ENCODE results near the gene RALGDS. TPM values are rescaled to one million over a fixed set of nuclear protein-coding genes. Genes with fewer than 3 reads are reported as not detected.

The RALGDS gene
- total RNA-seq, 6 experiments from 2014 or later = 4.3 to 19.8 (median 5.7) TPM

GRCh38 chr9:133129001-133129795, 8.2 kb upstream of the RALGDS start:
- H3K4me3 ChIP-seq = no peak overlapping the region
- H3K4me1 ChIP-seq = peaks cover 2 to 44% (median 26%) of the 10 kb centered on the region in 4 donors
- DNase-seq (no peak), ATAC-seq (no peak)
- H3K27ac ChIP-seq = no peak overlapping the region
- WGBS (ENCODE audit: insufficient coverage, low coverage, low lambda C conversion rate, missing lambda C conversion rate) = 92% methylated on average over 3 of the region's 29 CpGs
- no peaks in the 10 kb centered on the region for H3K36me3 ChIP-seq
- no peaks in the 10 kb centered on the region for H3K27me3 ChIP-seq
- TF ChIP-seq POLR2A (IDR thresholded peaks at IDR 0.05) = no peak
- TF ChIP-seq CTCF (IDR thresholded peaks at IDR 0.05) = no peak
- no peaks in the 10 kb centered on the region for H3K9me3 ChIP-seq
- intact Hi-C loops (cut with DNase I) = no loop called here

GRCh38 chr9:133128152-133128551, 7.1 kb upstream of the RALGDS start:
- intact Hi-C loops (cut with DNase I) = no loop called here
- H3K4me3 ChIP-seq = no peak overlapping the region
- no peaks in the 10 kb centered on the region for H3K36me3 ChIP-seq
- peaks cover 2 to 34% (median 17%) of the 10 kb centered on the region in 4 donors for H3K4me1 ChIP-seq
- no peaks in the 10 kb centered on the region for H3K27me3 ChIP-seq
- no peak overlapping the region for H3K27ac ChIP-seq
- no peaks in the 10 kb centered on the region for H3K9me3 ChIP-seq
- ATAC-seq (no peak), DNase-seq (no peak)
- TF ChIP-seq CTCF (IDR thresholded peaks at IDR 0.05) (no peak), POLR2A (IDR thresholded peaks at IDR 0.05) (no peak)
- 86% methylated on average over 8 of the region's 13 CpGs for WGBS (ENCODE audit: insufficient coverage, low coverage, low lambda C conversion rate, missing lambda C conversion rate)

GRCh38 chr9:133127340-133127981, 6.4 kb upstream of the RALGDS start:
- Histone ChIP-seq H3K4me3 (peak overlapping the region in 1 of 3 donors; percentile 2), H3K9me3 (no peaks in the 10 kb centered on the region), H3K4me1 (peaks cover 2 to 35% (median 17%) of the 10 kb centered on the region in 4 donors), H3K27me3 (no peaks in the 10 kb centered on the region), H3K27ac (peak overlapping the region; percentile 66 to 79 (median 68)), H3K36me3 (no peaks in the 10 kb centered on the region)
- ATAC-seq (peak; percentile 75 to 83 (median 80)), DNase-seq (peak; percentile 88 to 94 (median 91))
- intact Hi-C loops (cut with DNase I) = no loop called here
- 17% methylated on average over 12 of the region's 23 CpGs for WGBS (ENCODE audit: insufficient coverage, low coverage, low lambda C conversion rate, missing lambda C conversion rate)
- peak in 3 of 4 donors; percentile 16 to 17 (median 16) for TF ChIP-seq CTCF (IDR thresholded peaks at IDR 0.05)
- TF ChIP-seq POLR2A (IDR thresholded peaks at IDR 0.05) = no peak

GRCh38 chr9:133126697-133127339, 5.8 kb upstream of the RALGDS start:
- Histone ChIP-seq H3K9me3 (no peaks in the 10 kb centered on the region), H3K27me3 (no peaks in the 10 kb centered on the region), H3K27ac (peak overlapping the region; percentile 66 to 79 (median 68)), H3K4me1 (peaks cover 2 to 36% (median 17%) of the 10 kb centered on the region in 4 donors), H3K4me3 (peak overlapping the region in 2 of 3 donors; percentile 13 to 16), H3K36me3 (no peaks in the 10 kb centered on the region)
- TF ChIP-seq POLR2A (IDR thresholded peaks at IDR 0.05) = no peak
- no peak for TF ChIP-seq CTCF (IDR thresholded peaks at IDR 0.05)
- DNase-seq (no peak), ATAC-seq (peak in 3 of 4 donors; percentile 0 to 1 (median 1))
- WGBS (ENCODE audit: insufficient coverage, low coverage, low lambda C conversion rate, missing lambda C conversion rate) = 30% methylated on average over 3 of the region's 17 CpGs
- intact Hi-C loops (cut with DNase I) = no loop called here

Data from right lobe of liver (tissue), 6 donors.